Parathyroid adenoma (tissue), 2 donors: ENCODE data around the gene COQ9.

Source experiments
- H2AFZ ChIP-seq: fragments of 300-600 bp; sonication (generic); one replicate; pipeline ENCODE4 v1.7.0; 2017; ENCODE audit warnings: antibody characterized with exemption, mild to moderate bottlenecking
- H3K27ac ChIP-seq: fragments of 300-600 bp; sonication (generic); one replicate; pipeline ENCODE4 v1.7.0; 2017
- H3K27me3 ChIP-seq: fragments of 300-600 bp; sonication (generic); one replicate; pipeline ENCODE4 v1.7.0; 2017; ENCODE audit warnings: low read length; ENCODE audit not compliant: control insufficient read depth, insufficient read depth
- H3K36me3 ChIP-seq: fragments of 300-600 bp; sonication (generic); one replicate; pipeline ENCODE4 v1.7.0; 2017; ENCODE audit warnings: low read length; ENCODE audit not compliant: control insufficient read depth, insufficient read depth
- H3K4me1 ChIP-seq: fragments of 300-600 bp; sonication (generic); one replicate; pipeline ENCODE4 v1.7.0; 2017; ENCODE audit warnings: control low read depth
- H3K4me2 ChIP-seq: fragments of 300-600 bp; sonication (generic); one replicate; pipeline ENCODE4 v1.7.0; 2017; ENCODE audit warnings: low read length
- H3K4me3 ChIP-seq: fragments of 300-600 bp; sonication (generic); one replicate; pipeline ENCODE4 v1.7.0; 2017; ENCODE audit warnings: low read depth, low read length
- H3K79me2 ChIP-seq: fragments of 300-600 bp; sonication (generic); one replicate; pipeline ENCODE4 v1.7.0; 2017; ENCODE audit warnings: control low read depth
- H3K9ac ChIP-seq: fragments of 300-600 bp; sonication (generic); one replicate; pipeline ENCODE4 v1.7.0; 2017; ENCODE audit warnings: mild to moderate bottlenecking
- H3K9me3 ChIP-seq: fragments of 300-600 bp; sonication (generic); one replicate; pipeline ENCODE4 v1.7.0; 2017; ENCODE audit warnings: low read length; ENCODE audit not compliant: control insufficient read depth
- TF ChIP-seq, protein P1 (sequence below): fragments of 300-600 bp; sonication (generic); IDR thresholded peaks from one replicate; pipeline ENCODE4 v1.7.0; 2017; ENCODE audit warnings: antibody characterized with exemption, mild to moderate bottlenecking
- donor health status: primary hyperparathyroidism.

The COQ9 gene

GRCh38 chr16:57462209-57462977 is 15.1 kb downstream of the COQ9 start, which contains the start of gene POLR2C:
Gene POLR2C, plus strand, starts transcription at chr16:57462679. Its CDS starts 46 bp downstream, at chr16:57462725.
- no peaks in the 10 kb centered on the region for H3K36me3 ChIP-seq
- H2AFZ ChIP-seq = peak within 1 kb of the TSS; percentile 60
- H3K79me2 ChIP-seq = peaks cover 13% of the 10 kb centered on the region
- peak within 1 kb of the TSS; percentile 64 for H3K4me3 ChIP-seq
- H3K9me3 ChIP-seq = no peaks in the 10 kb centered on the region
- no peaks in the 10 kb centered on the region for H3K27me3 ChIP-seq
- peaks cover 9% of the 10 kb centered on the region for H3K4me1 ChIP-seq
- TF ChIP-seq, protein P1, sequence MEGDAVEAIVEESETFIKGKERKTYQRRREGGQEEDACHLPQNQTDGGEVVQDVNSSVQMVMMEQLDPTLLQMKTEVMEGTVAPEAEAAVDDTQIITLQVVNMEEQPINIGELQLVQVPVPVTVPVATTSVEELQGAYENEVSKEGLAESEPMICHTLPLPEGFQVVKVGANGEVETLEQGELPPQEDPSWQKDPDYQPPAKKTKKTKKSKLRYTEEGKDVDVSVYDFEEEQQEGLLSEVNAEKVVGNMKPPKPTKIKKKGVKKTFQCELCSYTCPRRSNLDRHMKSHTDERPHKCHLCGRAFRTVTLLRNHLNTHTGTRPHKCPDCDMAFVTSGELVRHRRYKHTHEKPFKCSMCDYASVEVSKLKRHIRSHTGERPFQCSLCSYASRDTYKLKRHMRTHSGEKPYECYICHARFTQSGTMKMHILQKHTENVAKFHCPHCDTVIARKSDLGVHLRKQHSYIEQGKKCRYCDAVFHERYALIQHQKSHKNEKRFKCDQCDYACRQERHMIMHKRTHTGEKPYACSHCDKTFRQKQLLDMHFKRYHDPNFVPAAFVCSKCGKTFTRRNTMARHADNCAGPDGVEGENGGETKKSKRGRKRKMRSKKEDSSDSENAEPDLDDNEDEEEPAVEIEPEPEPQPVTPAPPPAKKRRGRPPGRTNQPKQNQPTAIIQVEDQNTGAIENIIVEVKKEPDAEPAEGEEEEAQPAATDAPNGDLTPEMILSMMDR = peak; percentile 96
- peak within 1 kb of the TSS; percentile 82 for H3K4me2 ChIP-seq
- H3K27ac ChIP-seq = peak within 1 kb of the TSS; percentile 42
- H3K9ac ChIP-seq = no peak within 1 kb of the TSS

DNA sequence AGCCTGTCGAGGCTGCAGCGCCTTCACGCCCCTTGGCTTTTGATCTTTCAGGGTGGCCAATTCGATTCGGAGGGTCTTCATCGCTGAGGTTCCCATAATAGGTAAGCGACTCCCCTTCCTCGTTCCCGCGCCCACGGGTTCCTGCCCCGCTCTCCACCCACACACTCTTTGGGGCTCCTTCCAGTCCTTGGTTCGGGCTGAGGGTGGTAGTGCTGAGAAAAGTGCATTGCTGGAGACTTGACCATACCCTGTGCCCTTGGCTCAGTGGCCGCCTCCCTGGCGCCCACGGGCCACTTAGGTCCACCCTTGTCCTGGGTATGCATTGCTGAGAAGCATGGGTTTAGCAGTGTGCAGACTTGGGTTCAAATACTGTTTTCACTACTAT is 15.7 kb downstream of the COQ9 start:
- H3K9me3 ChIP-seq = no peaks in the 10 kb centered on the region
- H3K79me2 ChIP-seq = peaks cover 13% of the 10 kb centered on the region
- no peak overlapping the region for H3K9ac ChIP-seq
- TF ChIP-seq, protein P1 = no peak
- peak overlapping the region; percentile 82 for H3K4me2 ChIP-seq
- H3K36me3 ChIP-seq = no peaks in the 10 kb centered on the region
- H3K4me1 ChIP-seq = peaks cover 9% of the 10 kb centered on the region
- peak overlapping the region; percentile 64 for H3K4me3 ChIP-seq
- H2AFZ ChIP-seq = peak overlapping the region; percentile 60
- H3K27me3 ChIP-seq = no peaks in the 10 kb centered on the region
- no peak overlapping the region for H3K27ac ChIP-seq

DNA sequence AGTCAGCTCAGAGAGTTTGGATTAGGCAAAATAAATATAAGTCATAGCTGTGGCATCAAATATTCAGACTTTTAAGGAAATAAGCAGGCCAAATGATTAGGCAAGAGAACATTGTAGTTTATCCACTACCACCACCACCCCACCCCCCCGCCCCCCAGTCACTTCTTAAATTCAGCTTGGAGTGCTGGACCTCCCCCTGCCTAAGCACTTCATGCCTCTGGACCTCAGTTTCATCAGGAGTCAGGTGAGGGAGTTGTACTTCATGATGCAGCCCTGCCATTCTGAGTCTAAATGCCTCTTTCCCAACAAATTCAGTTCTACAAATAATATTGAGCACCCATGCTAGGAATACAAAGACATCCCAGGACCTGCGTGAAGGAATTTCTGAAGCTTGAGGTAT is 17.2 kb downstream of the COQ9 start:
- Histone ChIP-seq H3K36me3 (no peaks in the 10 kb centered on the region), H3K4me2 (no peak overlapping the region), H3K27me3 (no peaks in the 10 kb centered on the region), H3K27ac (no peak overlapping the region), H3K9ac (no peak overlapping the region), H3K4me3 (no peak overlapping the region), H3K79me2 (peaks cover 13% of the 10 kb centered on the region), H3K4me1 (peaks cover 9% of the 10 kb centered on the region), H2AFZ (no peak overlapping the region), H3K9me3 (no peaks in the 10 kb centered on the region)
- TF ChIP-seq, protein P1 = no peak

DNA sequence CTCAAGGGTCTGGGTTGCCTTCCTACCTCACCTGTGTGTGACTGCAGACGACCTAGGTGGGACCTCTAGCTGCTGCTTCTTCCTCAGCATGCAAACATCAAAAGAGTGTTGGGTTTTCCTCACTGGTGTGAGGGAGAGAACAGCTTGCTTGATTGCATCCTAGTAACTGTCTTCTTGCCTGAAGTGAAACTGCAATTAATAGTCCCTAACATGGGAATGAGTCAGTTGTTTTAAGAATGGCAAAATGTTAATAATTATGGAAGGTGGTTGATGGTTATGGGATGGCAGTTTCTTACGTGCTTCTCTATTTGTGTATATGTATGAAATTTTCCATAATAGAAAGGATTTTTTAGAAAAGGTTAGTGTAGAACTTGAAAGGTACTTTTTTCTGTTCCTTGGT is 21.1 kb downstream of the COQ9 start:
- no peak overlapping the region for H3K4me2 ChIP-seq
- peaks cover 8% of the 10 kb centered on the region for H3K79me2 ChIP-seq
- no peaks in the 10 kb centered on the region for H3K36me3 ChIP-seq

More for the DNA sequence above, 21.1 kb downstream of the COQ9 start:
- no peak overlapping the region for H2AFZ ChIP-seq
- peaks cover 17% of the 10 kb centered on the region for H3K4me1 ChIP-seq
- no peak overlapping the region for H3K9ac ChIP-seq
- no peaks in the 10 kb centered on the region for H3K27me3 ChIP-seq
- TF ChIP-seq, protein P1 = no peak
- no peaks in the 10 kb centered on the region for H3K9me3 ChIP-seq
- H3K27ac ChIP-seq = no peak overlapping the region
- H3K4me3 ChIP-seq = no peak overlapping the region
